Stimulated activated CD8-positive, alpha-beta memory T cell treated with anti-CD3 and anti-CD28 coated beads, Interleukin-15, amount 100 ng/mL, for 1 hour (primary cell): ENCODE measurements around the gene RD3L.
"Not testable (repeated sequence)": the region's sequence is repeated elsewhere in the genome, so short reads cannot be mapped to it uniquely, and the experiment has no call there.

Source experiments
- DNase-seq: peaks from one replicate; pipeline ENCODE4 v3.0.0-alpha.2; 2020; ENCODE audit warnings: low read depth

Gene RD3L

DNA sequence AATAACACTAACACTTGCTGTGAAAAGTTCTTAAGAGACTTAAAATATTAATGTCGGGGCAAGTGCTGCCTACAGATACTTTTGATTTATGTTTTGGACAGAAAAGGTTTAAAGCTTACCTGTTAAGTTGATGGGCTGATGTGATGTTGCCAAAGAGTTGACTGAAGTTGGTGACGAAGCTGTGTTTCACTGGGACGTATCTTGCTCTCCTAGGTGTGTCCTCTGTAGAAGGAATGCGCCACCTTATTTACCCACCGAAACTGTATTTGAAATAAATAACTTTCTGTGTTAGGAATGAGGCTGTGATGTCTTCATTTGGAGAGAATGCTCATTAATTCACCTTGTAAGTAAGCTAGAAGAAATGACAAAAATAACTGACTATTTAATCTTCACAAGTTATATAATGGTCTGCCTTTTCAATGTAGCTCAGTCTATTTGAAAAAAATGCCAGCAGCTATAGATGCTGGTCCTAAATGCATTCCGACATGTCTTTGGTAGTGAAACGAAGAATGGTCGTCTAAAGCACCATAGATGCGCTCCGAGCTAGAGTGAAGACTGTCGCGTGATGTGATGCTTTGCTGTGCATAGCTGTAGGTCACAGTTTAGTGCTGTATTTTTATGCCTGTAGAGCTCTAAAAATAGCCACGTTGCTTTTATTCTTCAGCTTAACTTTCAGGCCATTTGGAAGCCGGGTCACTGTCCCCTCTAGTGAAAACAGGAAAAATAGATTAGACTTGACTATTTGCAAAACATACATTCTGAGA is at the start of gene RD3L:
Gene RD3L (minus strand): TSS at position 557 of the 764 bp plus-strand sequence. CDS start 834 bp downstream, outside the sequence.
- no peak for DNase-seq

DNA sequence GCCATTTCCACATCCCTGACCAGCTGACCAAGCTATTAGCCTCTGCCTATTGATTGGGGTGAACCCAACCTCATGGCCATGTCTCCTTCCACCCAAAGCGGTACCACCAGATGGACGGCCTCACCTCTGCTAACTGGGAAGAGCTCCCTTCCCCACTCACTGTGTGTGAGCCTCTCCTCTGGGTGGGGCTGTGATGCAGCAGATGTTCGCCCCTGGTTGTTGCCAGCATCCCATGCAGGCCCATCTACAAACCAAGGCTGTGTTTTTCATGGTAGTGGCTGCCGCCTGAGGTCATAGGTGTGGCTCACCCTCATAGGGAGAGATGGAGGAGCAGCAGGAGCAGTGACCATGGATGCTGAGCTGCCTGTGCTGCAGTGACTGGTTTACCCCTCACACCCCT is 47.6 kb upstream of the RD3L start:
- DNase-seq, result no peak

GRCh38 chr14:103989034-103989433 is 46.7 kb upstream of the RD3L start:
- no peak for DNase-seq

DNA sequence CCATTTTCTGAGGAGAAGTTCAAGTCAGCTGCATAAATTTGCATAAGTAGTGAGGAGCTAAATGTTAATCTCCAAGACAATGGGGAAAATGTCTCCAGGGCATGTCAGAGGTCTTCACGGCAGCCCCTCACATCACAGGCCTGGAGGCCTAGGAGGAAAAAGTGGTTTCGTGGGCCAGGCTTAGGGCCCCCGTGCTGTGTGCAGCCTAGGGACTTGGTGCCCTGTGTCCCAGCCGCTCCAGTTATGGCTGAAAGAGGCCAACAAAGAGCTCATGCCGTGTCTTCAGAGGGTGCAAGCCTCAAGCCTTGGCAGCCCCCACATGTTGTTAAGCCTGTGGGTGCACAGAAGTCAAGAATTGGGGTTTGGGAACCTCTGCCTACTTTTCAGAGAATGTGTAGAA is 41.9 kb upstream of the RD3L start:
- DNase-seq, result no peak

- DNase-seq, result not testable (repeated sequence)
Observed at GRCh38 chr14:103980623-103981238, 38.4 kb upstream of the RD3L start.

GRCh38 chr14:103974575-103974974 is 32.2 kb upstream of the RD3L start:
- no peak for DNase-seq

GRCh38 chr14:103973354-103973753 is 31.0 kb upstream of the RD3L start:
- DNase-seq, result no peak

GRCh38 chr14:103969961-103970360 is 27.6 kb upstream of the RD3L start:
- no peak for DNase-seq

DNA sequence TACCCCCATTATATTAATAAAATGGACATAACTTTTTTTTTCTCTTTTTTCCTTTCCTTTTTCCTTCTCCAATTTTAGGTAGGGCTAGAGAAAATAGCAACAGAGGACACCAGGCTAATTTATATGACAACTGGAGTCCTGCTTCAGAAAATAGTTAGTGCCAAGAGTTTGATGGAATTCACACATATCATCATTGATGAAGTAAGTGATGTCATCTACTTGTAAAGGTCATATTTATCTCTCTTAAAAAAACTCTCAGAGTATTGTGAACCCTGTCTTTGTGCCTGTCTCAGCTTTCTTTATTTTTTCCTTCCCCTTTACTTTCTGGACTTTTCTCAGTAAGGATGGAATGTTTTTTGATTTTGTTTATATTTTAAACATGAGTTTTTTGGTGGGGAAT is 24.3 kb upstream of the RD3L start:
- no peak for DNase-seq

- no peak for DNase-seq
Observed at GRCh38 chr14:103961928-103962578, 19.7 kb upstream of the RD3L start.

GRCh38 chr14:103960457-103961055 is 18.2 kb upstream of the RD3L start:
- no peak for DNase-seq

DNA sequence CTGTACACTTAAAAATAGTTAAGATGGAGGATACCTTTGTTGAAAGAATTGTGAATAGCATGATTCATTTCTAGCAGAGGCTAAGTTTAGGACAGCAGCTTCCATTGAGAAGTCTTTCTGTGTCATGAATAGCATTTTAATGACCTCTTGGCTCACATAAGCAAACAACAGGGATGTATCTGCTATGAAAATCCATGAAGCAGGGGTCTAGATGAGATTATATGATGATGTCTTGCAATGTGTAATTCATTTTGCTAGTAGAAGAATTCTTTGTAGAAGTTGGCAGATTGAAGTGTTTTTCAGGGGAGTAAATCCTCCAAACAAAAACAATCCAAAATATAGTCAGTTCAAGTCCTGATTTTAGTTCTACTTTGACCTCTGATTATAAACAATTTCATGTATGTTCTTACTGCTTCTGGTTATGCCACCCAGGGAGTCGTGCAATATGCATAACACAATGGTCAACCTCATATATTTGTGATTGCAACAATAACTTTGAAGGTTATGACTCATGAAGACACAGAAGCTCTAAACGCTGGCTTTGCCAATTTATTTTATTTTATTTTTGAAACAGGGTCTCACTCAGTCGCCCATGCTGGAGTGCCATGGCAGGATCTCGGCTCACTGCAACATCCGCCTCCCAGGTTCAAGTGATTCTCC is 6.9 kb upstream of the RD3L start:
- DNase-seq, result no peak

DNA sequence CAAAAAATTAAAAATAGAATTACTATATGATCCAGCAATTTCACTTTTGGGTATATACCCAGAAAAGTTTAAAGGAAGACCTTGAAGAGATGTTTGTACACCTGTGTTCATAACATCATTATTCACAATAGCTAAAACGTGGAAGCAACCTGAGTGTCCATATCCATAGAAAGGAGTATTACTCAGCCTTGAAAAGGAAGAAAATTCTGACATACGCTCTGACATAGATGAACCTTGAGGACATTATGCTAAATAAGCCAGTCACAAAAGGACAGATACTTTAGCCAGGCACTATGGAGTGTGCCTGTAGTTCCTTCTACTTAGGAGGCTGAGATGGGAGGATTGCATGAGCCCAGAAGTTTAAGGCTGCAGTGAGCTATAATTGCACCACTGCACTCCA is 6.1 kb upstream of the RD3L start:
- DNase-seq, result no peak

DNA sequence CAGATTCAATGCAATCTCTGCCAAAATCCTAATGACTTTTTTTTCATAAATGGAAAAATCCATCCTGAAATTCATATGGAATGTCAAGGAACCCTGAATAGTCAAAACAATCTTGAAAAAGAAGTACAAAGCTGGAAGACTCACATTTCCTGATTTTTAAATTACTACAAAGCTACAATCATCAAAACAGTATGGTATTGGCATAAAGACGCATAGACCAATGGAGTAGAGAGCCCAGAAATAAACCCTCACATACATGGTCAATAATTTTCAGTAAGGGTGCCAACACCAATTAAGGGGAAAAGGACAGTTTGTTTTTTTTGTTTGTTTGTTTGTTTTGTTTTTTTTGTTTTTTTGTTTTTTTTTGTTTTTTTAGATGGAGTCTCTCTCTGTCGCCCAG is 4.6 kb upstream of the RD3L start:
- DNase-seq, result no peak

GRCh38 chr14:103943673-103944072 is 1.3 kb upstream of the RD3L start:
- DNase-seq, result no peak

DNA sequence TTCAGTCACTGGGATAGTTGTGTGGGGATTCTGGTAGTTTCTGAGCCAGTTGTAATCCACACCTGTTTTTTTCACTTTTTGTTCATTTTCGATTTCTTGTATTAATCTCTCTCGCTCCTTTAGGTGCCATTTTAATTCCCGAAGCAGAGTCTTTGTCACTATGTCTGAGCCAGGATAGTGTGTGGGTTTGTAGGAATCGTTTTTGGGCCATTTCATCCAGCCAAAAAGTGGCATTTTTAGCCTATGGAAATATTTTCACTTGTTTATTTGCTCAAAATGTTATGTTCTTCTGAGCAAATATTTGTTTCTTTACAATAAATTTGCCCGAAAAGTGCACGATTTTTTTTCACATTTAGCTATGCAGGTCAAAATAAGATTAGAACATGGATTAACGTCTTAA is 867 bp downstream of the RD3L start:
- no peak for DNase-seq

GRCh38 chr14:103935102-103935501 is 7.2 kb downstream of the RD3L start:
- no peak for DNase-seq

DNA sequence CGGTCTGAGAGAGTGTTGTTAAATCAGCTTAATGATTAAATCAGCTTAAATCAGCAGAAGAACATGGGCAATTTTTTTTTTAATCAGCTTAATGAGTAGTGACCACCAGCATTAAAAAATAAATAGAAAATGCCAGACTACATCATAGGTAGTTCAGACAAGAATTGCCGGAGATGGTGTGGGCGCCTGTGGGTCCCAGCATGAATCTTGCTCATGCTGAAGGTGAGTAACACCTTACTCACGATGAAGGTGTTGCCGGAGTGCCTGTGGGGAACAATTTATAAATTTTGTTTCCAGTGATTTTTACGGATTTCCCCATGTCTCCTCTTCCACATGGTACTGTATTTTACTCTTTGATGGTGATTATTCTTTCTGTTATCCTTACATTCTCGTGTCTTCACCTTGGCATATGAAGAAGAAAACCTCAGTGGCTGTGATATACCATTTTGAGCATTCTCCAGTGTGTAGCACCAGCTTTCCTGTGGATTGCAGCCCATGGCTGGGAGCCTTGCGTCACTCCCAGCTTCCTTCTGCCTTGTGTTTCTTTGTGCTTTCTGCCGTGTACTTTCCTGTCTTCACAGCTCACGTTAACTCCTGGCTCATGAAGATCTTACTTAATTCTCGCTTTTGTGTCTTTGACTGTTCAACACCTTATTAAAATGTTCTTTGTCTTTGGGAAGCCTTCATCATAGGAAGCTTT is 9.4 kb downstream of the RD3L start:
- no peak for DNase-seq

- DNase-seq, result no peak
Observed at GRCh38 chr14:103931422-103931821, 10.9 kb downstream of the RD3L start.

DNA sequence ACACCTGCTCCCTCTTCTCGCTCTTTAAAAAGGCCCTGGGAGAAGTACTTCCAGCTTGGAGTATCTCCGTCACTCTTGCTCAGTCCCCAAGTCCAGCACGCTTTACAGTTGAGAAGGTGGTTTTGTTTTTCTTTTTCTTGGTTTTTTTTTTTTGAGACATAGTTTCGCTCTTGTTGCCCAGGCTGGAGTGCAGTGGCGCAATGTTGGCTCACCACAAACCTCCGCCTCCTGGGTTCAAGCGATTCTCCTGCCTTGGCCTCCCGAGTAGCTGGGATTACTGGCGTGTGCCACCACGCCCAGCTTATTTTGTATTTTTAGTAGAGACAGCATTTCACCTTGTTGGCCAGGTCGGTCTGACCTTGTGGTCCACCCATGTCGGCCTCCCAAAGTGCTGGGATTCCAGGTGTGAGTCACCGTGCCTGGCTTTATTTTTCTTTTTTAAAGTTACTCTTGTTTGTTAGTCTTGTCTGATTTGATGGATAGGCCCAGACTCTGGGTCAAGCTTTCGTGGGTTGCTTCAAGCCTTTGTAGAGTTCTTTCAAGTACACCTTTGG is 12.2 kb downstream of the RD3L start:
- no peak for DNase-seq
